CD4-positive, alpha-beta T cell (primary cell): Measurements from ENCODE around the gene PTGER4. TPM values are rescaled to one million over a fixed set of nuclear protein-coding genes. Genes with fewer than 3 reads are reported as not detected.

Experiments used
- ATAC-seq: fragments of 200-7000 bp; cut with Tn5 transposase; one replicate; pipeline ENCODE4 v1.10.0; 2022; ENCODE audit warnings: mild to moderate bottlenecking; ENCODE audit not compliant: poor library complexity
- CTCF ChIA-PET: fragments of 350-600 bp; sonication (Branson Sonifier 250); formaldehyde crosslinking; loops from one replicate; lab custom pipeline; 2021; ENCODE audit warnings: antibody characterized with exemption, inconsistent platforms; lab: Charles Lee
- POLR2A ChIA-PET: fragments of 350-600 bp; sonication (Branson Sonifier 250); formaldehyde crosslinking; loops from one replicate; lab custom pipeline; 2021; ENCODE audit warnings: antibody characterized with exemption, inconsistent platforms; lab: Charles Lee
- DNase-seq, 14 experiments: peaks; one replicate each; pipeline ENCODE4 v3.0.0-alpha.2; 2013 to 2020; ENCODE audit warnings: mixed read lengths in 2 of 14
- H3K27ac ChIP-seq, 2 donors: one replicate each; pipeline versions ENCODE4 v1.5.1 to v1.7.0; 2013; ENCODE audit warnings: low read length in 2 of 2, low read depth in 1 of 2, mild to moderate bottlenecking in 1 of 2
- H3K27me3 ChIP-seq, 2 experiments: 1 replicate in 1 of 2; 2 replicates in 1 of 2; pipeline versions ENCODE4 v1.6.1 to v1.7.0; 2013; ENCODE audit warnings: low read length in 2 of 2, control low read depth in 1 of 2, mild to moderate bottlenecking in 1 of 2, moderate library complexity in 1 of 2; ENCODE audit not compliant: insufficient read depth in 2 of 2, control insufficient read depth in 1 of 2
- H3K36me3 ChIP-seq: one replicate; pipeline ENCODE4 v1.6.1; 2013; ENCODE audit warnings: low read length, control low read depth; ENCODE audit not compliant: insufficient read depth
- H3K4me1 ChIP-seq: one replicate; pipeline ENCODE4 v1.6.1; 2013; ENCODE audit warnings: low read length, control low read depth; ENCODE audit not compliant: insufficient read depth
- H3K4me3 ChIP-seq: one replicate; pipeline ENCODE4 v1.5.1; 2013; ENCODE audit warnings: mild to moderate bottlenecking, low read length, moderate library complexity
- H3K9me3 ChIP-seq, 2 experiments: 1 replicate in 1 of 2; 2 replicates in 1 of 2; pipeline versions ENCODE4 v1.6.1 to v1.7.0; 2013; ENCODE audit warnings: low read length in 2 of 2, mild to moderate bottlenecking in 2 of 2, control low read depth in 1 of 2, moderate library complexity in 1 of 2; ENCODE audit not compliant: control insufficient read depth in 1 of 2, insufficient read depth in 1 of 2
- H3K27ac Mint-ChIP-seq: one replicate; pipeline ENCODE4 v1.8.0; 2020; ENCODE audit warnings: mixed read lengths
- H3K27me3 Mint-ChIP-seq: one replicate; pipeline ENCODE4 v1.8.0; 2021; ENCODE audit warnings: mixed read lengths
- H3K36me3 Mint-ChIP-seq: one replicate; pipeline ENCODE4 v1.8.0; 2021; ENCODE audit warnings: low read depth, mixed read lengths
- H3K4me1 Mint-ChIP-seq: one replicate; pipeline ENCODE4 v1.8.0; 2021; ENCODE audit warnings: low read depth, mixed read lengths
- H3K4me3 Mint-ChIP-seq: one replicate; pipeline ENCODE4 v1.8.0; 2020; ENCODE audit warnings: mild to moderate bottlenecking, mixed read lengths
- H3K9me3 Mint-ChIP-seq: one replicate; pipeline ENCODE4 v1.8.0; 2020; ENCODE audit warnings: mixed read lengths
- CTCF ChIP-seq: fragments of 200-600 bp; IDR thresholded peaks from one replicate; pipeline ENCODE4 v1.8.0; 2022; ENCODE audit warnings: antibody characterized with exemption, mild to moderate bottlenecking
- intact Hi-C, 2 experiments: fragments of 100-400 bp; cut with DNase I in 1 of 2; cut with micrococcal nuclease in 1 of 2; formaldehyde crosslinking; loops; one replicate each; pipeline versions ENCODE4 v1.15.1 to v1.9.0; 2023 to 2025; cut with DNase I, micrococcal nuclease
- total RNA-seq, 174 experiments: library from RNA in 2 of 174; stranded (reverse) in 2 of 174; gene quantifications; one replicate each; pipeline ENCODE4 v1.2.3 and lab custom pipeline; 2021 to 2026

The PTGER4 gene
- total RNA-seq, 2 experiments from 2014 or later, result 352 to 356 TPM

DNA sequence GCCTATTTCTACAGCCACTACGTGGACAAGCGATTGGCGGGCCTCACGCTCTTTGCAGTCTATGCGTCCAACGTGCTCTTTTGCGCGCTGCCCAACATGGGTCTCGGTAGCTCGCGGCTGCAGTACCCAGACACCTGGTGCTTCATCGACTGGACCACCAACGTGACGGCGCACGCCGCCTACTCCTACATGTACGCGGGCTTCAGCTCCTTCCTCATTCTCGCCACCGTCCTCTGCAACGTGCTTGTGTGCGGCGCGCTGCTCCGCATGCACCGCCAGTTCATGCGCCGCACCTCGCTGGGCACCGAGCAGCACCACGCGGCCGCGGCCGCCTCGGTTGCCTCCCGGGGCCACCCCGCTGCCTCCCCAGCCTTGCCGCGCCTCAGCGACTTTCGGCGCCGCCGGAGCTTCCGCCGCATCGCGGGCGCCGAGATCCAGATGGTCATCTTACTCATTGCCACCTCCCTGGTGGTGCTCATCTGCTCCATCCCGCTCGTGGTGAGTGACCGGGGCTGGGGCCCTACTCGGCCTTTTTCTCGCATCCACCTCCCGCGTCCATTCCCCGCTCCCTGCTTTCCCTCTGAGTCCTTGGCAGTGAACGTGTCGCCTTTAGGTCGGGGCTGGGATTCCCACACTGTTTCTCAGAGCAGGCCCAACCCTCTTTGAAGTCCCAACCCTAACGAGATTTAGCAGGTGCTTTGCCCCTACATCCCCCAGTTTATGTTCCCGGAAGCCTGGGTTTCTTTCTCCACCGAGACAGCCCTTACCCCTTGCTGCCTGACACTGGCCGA is 1.8 kb downstream of the PTGER4 start:
- H3K4me3 Mint-ChIP-seq, result peak overlapping the region; percentile 99
- peaks cover 21% of the 10 kb centered on the region for H3K4me1 ChIP-seq
- H3K27me3 Mint-ChIP-seq, result no peaks in the 10 kb centered on the region
- no peaks in the 10 kb centered on the region for H3K9me3 Mint-ChIP-seq
- H3K4me3 ChIP-seq, result peak overlapping the region; percentile 91
- POLR2A ChIA-PET, result interaction anchor here (0.6 to 9.6 kb wide), 9 partner anchors 11 to 303 kb away, joined by 3 to 103 read pairs (median 7); no protein-coding TSS in a partner anchor
- ATAC-seq, result no peak
- H3K27ac Mint-ChIP-seq, result peak overlapping the region; percentile 84
- H3K27me3 ChIP-seq, result no peaks in the 10 kb centered on the region
- CTCF ChIA-PET, result interaction anchor here (1.4 kb wide), 1 partner anchor 190 kb away, joined by 3 read pairs; no protein-coding TSS in a partner anchor
- H3K9me3 ChIP-seq, result no peaks in the 10 kb centered on the region
- H3K36me3 ChIP-seq, result peaks cover 9% of the 10 kb centered on the region
- peaks cover 74% of the 10 kb centered on the region for H3K36me3 Mint-ChIP-seq
- intact Hi-C loops, result loop anchor here (2.0 to 5.0 kb wide), 4 partner anchors 59 to 271 kb away; no protein-coding TSS in a partner anchor
- no peak for TF ChIP-seq CTCF
- peak overlapping the region; percentile 63 to 82 for H3K27ac ChIP-seq
- DNase-seq, result peak in 9 of 14 experiments; percentile 12 to 67 (median 44)
- H3K4me1 Mint-ChIP-seq, result peaks cover 60% of the 10 kb centered on the region

- TF ChIP-seq CTCF, result no peak
- H3K4me1 ChIP-seq, result peaks cover 21% of the 10 kb centered on the region
- no peaks in the 10 kb centered on the region for H3K27me3 ChIP-seq
- Mint-ChIP-seq H3K27me3 (no peaks in the 10 kb centered on the region), H3K36me3 (peaks cover 82% of the 10 kb centered on the region), H3K4me3 (peak overlapping the region; percentile 99), H3K4me1 (peaks cover 60% of the 10 kb centered on the region), H3K9me3 (no peaks in the 10 kb centered on the region), H3K27ac (peak overlapping the region; percentile 84)
- POLR2A ChIA-PET, result interaction anchor here (0.7 to 9.6 kb wide), 5 partner anchors 29 to 272 kb away, joined by 3 to 103 read pairs (median 7); no protein-coding TSS in a partner anchor
- H3K9me3 ChIP-seq, result no peaks in the 10 kb centered on the region
- DNase-seq, result no peak
- no peak for ATAC-seq
- peak overlapping the region; percentile 56 to 82 for H3K27ac ChIP-seq
- intact Hi-C loops, result loop anchor here (5.0 kb wide), 3 partner anchors 60 to 195 kb away; no protein-coding TSS in a partner anchor
- peak overlapping the region; percentile 91 for H3K4me3 ChIP-seq
- CTCF ChIA-PET, result interaction anchor here (1.4 kb wide), 1 partner anchor 191 kb away, joined by 3 read pairs; no protein-coding TSS in a partner anchor
- peaks cover 12% of the 10 kb centered on the region for H3K36me3 ChIP-seq
Measured at GRCh38 chr5:40682154-40683017, 2.7 kb downstream of the PTGER4 start.

GRCh38 chr5:40683305-40683704 is 3.6 kb downstream of the PTGER4 start:
- H3K4me1 Mint-ChIP-seq, result peaks cover 60% of the 10 kb centered on the region
- ChIA-PET POLR2A (interaction anchor here (1.0 to 9.6 kb wide), 7 partner anchors 29 to 273 kb away, joined by 3 to 103 read pairs (median 4); partner anchors contain the start of gene RPL37), CTCF (no interaction called here)
- peak overlapping the region; percentile 84 for H3K27ac Mint-ChIP-seq
- DNase-seq (no peak), ATAC-seq (no peak)
- H3K27me3 ChIP-seq, result no peaks in the 10 kb centered on the region
- no peaks in the 10 kb centered on the region for H3K9me3 Mint-ChIP-seq
- H3K4me1 ChIP-seq, result peaks cover 23% of the 10 kb centered on the region
- no peaks in the 10 kb centered on the region for H3K27me3 Mint-ChIP-seq
- no peak for TF ChIP-seq CTCF
- intact Hi-C loops, result loop anchor here (5.0 kb wide), 3 partner anchors 61 to 196 kb away; no protein-coding TSS in a partner anchor
- peak overlapping the region; percentile 99 for H3K4me3 Mint-ChIP-seq
- peaks cover 14% of the 10 kb centered on the region for H3K36me3 ChIP-seq
- peaks cover 91% of the 10 kb centered on the region for H3K36me3 Mint-ChIP-seq
- H3K4me3 ChIP-seq, result peak overlapping the region; percentile 91
- peak overlapping the region in 1 of 2 donors; percentile 56 for H3K27ac ChIP-seq
- H3K9me3 ChIP-seq, result no peaks in the 10 kb centered on the region
